ENCODE measurements around the gene MS4A4A. TPM values are rescaled to one million over a fixed set of nuclear protein-coding genes. Genes with fewer than 3 reads are reported as not detected.

MS4A4A gene
- total and polyA plus RNA-seq, 2 of the 4 experiments (the other 2 are of a cell fraction) = not detected

DNA sequence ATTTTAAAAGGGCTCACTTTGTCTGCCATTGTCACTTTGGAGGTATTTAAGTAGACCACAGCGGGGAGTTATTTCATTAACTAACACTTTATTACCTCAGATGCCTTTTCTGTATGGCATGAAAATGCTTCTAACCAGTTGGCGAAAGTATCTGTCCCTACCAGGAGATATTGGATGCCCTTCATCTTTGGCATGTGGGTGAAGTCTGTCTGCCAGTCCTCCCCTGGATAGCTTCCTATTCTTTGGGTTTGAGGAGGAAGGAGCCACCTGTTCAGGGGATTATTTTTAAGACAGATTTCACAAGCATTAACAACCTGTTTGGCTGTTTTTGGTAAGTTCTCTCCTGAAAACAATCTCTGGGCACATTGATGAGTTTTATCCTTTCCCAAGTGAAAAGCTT is 63.7 kb downstream of the MS4A4A start:
- no peak overlapping the region for H2BK20ac ChIP-seq (ENCODE audit: low read depth, low read length)
- no peak overlapping the region for H2BK120ac ChIP-seq (ENCODE audit: low read depth, low read length)
- H3K36me3 ChIP-seq (ENCODE audit: control insufficient read depth, insufficient read depth, low read length) = no peaks in the 10 kb centered on the region
- no peak overlapping the region for H3K14ac ChIP-seq (replicated peaks; ENCODE audit: low read depth, low read length)
- in situ Hi-C loops (cut with MboI; ENCODE audit: low sequenced_read_pairs) = no loop called here
- dilution Hi-C loops (cut with HindIII; ENCODE audit: low sequenced_read_pairs, unreplicated experiment) = no loop called here
- POLR2A ChIA-PET (ENCODE audit: unreplicated experiment) = no interaction called here
- H2AK5ac ChIP-seq (ENCODE audit: low read depth, low read length) = no peak overlapping the region
- no peak overlapping the region for H3K23ac ChIP-seq (ENCODE audit: low read depth, low read length)
- TF ChIP-seq, protein P1, sequence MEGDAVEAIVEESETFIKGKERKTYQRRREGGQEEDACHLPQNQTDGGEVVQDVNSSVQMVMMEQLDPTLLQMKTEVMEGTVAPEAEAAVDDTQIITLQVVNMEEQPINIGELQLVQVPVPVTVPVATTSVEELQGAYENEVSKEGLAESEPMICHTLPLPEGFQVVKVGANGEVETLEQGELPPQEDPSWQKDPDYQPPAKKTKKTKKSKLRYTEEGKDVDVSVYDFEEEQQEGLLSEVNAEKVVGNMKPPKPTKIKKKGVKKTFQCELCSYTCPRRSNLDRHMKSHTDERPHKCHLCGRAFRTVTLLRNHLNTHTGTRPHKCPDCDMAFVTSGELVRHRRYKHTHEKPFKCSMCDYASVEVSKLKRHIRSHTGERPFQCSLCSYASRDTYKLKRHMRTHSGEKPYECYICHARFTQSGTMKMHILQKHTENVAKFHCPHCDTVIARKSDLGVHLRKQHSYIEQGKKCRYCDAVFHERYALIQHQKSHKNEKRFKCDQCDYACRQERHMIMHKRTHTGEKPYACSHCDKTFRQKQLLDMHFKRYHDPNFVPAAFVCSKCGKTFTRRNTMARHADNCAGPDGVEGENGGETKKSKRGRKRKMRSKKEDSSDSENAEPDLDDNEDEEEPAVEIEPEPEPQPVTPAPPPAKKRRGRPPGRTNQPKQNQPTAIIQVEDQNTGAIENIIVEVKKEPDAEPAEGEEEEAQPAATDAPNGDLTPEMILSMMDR (conservative IDR thresholded peaks at IDR 0.05; ENCODE audit: low read depth, low read length) = no peak
- TF ChIP-seq, protein P2, sequence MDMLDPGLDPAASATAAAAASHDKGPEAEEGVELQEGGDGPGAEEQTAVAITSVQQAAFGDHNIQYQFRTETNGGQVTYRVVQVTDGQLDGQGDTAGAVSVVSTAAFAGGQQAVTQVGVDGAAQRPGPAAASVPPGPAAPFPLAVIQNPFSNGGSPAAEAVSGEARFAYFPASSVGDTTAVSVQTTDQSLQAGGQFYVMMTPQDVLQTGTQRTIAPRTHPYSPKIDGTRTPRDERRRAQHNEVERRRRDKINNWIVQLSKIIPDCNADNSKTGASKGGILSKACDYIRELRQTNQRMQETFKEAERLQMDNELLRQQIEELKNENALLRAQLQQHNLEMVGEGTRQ (IDR thresholded peaks at IDR 0.05; ENCODE audit: low read depth, low read length) = no peak
- TF ChIP-seq FOS (IDR thresholded peaks at IDR 0.05; ENCODE audit: low read depth, low read length) = no peak
- no peak for TF ChIP-seq MXI1 (IDR thresholded peaks at IDR 0.05; ENCODE audit: borderline replicate concordance, low read depth, low read length)
- no peak for TF ChIP-seq RFX5 (IDR thresholded peaks at IDR 0.05; ENCODE audit: low read depth, low read length)
- no peak for TF ChIP-seq RCOR1 (IDR thresholded peaks at IDR 0.05; ENCODE audit: insufficient replicate concordance, low read length)
- TF ChIP-seq POLR2A (IDR thresholded peaks at IDR 0.05; ENCODE audit: low read depth, low read length) = no peak
- TF ChIP-seq RAD21 (IDR thresholded peaks at IDR 0.05; ENCODE audit: low read length) = no peak
- no peak for TF ChIP-seq CHD1 (IDR thresholded peaks at IDR 0.05; ENCODE audit: low read depth, low read length)
- no peak for TF ChIP-seq CEBPB (IDR thresholded peaks at IDR 0.05; ENCODE audit: low read depth, low read length)
- no peak for TF ChIP-seq MAZ (IDR thresholded peaks at IDR 0.05; ENCODE audit: borderline replicate concordance, low read depth, low read length)
- no peak for TF ChIP-seq NFE2L2 (IDR thresholded peaks at IDR 0.05; ENCODE audit: low read depth, low read length)
- no peak overlapping the region for H3K4me2 ChIP-seq (ENCODE audit: low read depth, low read length)
- no peak overlapping the region for H4K5ac ChIP-seq (ENCODE audit: low read depth, low read length)
- H2BK5ac ChIP-seq (ENCODE audit: low read depth, low read length, poor library complexity, severe bottlenecking) = no peak overlapping the region
- no peak overlapping the region for H3K56ac ChIP-seq (ENCODE audit: extremely low read depth, insufficient read depth, low read length)
- H2BK15ac ChIP-seq (ENCODE audit: low read depth, low read length) = no peak overlapping the region
- no peaks in the 10 kb centered on the region for H3K9me1 ChIP-seq (ENCODE audit: insufficient read depth, low read length)
- no peak overlapping the region for H3K27ac ChIP-seq (ENCODE audit: insufficient read depth, low read length)
- ATAC-seq (ENCODE audit: low read depth) (no peak), DNase-seq (no peak)
- no peak overlapping the region for H3K4me3 ChIP-seq (ENCODE audit: insufficient read depth, low read depth, low read length)
- no peaks in the 10 kb centered on the region for H3K4me1 ChIP-seq (ENCODE audit: control insufficient read depth, insufficient read depth, low read length)
- H2AK9ac ChIP-seq (replicated peaks; ENCODE audit: low read depth, low read length, poor library complexity) = no peak overlapping the region
- no peak overlapping the region for H4K91ac ChIP-seq (ENCODE audit: insufficient read depth, low read depth, low read length)
- intact Hi-C loops (cut with micrococcal nuclease) = no loop called here
- no TSS peak for BruUV-seq (replicated peaks)
- H3K27me3 ChIP-seq (ENCODE audit: control insufficient read depth, insufficient read depth, low read length) = no peaks in the 10 kb centered on the region
- H4K8ac ChIP-seq (ENCODE audit: low read depth in 2 of 2, low read length in 2 of 2) = no peak overlapping the region
- H4K20me1 ChIP-seq (ENCODE audit: insufficient read depth, low read length) = no peaks in the 10 kb centered on the region
- no peak overlapping the region for H3K4ac ChIP-seq (ENCODE audit: low read depth, low read length)
- H3K9ac ChIP-seq (ENCODE audit: low read depth, low read length) = no peak overlapping the region
- H2AFZ ChIP-seq (replicated peaks; ENCODE audit: low read length, poor library complexity) = no peak overlapping the region
- peaks cover 4% of the 10 kb centered on the region; the same call in 1 of the 2 replicates for H3K9me3 ChIP-seq (ENCODE audit: control insufficient read depth, insufficient read depth, low read length)
- H3K79me1 ChIP-seq (ENCODE audit: low read depth in 1 of 2, low read length in 2 of 2) = no peaks in the 10 kb centered on the region
- CTCF ChIA-PET = no interaction called here
- no peak overlapping the region for H3K18ac ChIP-seq (ENCODE audit: low read depth, low read length)
- no CpG with 5 or more reads among the region's 2 CpGs for WGBS, 2 experiments (ENCODE audit: extremely low coverage in 2 of 2, insufficient read length in 1 of 2)

Data from IMR-90 (cell line).